Activated CD4-positive, alpha-beta T cell treated with anti-CD3 and anti-CD28 coated beads, Interleukin-2, amount 10 ng/mL, durations not matched to agents 24 days and 14 days (primary cell): Measurements from ENCODE around the gene SLCO4A1. TPM values are rescaled to one million over a fixed set of nuclear protein-coding genes. Genes with fewer than 3 reads are reported as not detected.
"Not testable (repeated sequence)": the region's sequence is repeated elsewhere in the genome, so short reads cannot be mapped to it uniquely, and the experiment has no call there.

Experiments used
- DNase-seq: peaks from one replicate; pipeline ENCODE4 v3.0.0; 2022
- H3K27ac Mint-ChIP-seq: one replicate; pipeline ENCODE4 v1.8.0; 2022; ENCODE audit warnings: mild to moderate bottlenecking, mixed read lengths
- H3K27me3 Mint-ChIP-seq: one replicate; pipeline ENCODE4 v1.8.0; 2022; ENCODE audit warnings: mixed read lengths
- H3K36me3 Mint-ChIP-seq: one replicate; pipeline ENCODE4 v1.8.0; 2022; ENCODE audit warnings: low read depth, mild to moderate bottlenecking, mixed read lengths
- H3K4me1 Mint-ChIP-seq: one replicate; pipeline ENCODE4 v1.8.0; 2021; ENCODE audit warnings: mixed read lengths
- H3K4me3 Mint-ChIP-seq: one replicate; pipeline ENCODE4 v1.8.0; 2022; ENCODE audit warnings: mild to moderate bottlenecking, moderate library complexity, mixed read lengths
- H3K9me3 Mint-ChIP-seq: one replicate; pipeline ENCODE4 v1.8.0; 2021; ENCODE audit warnings: mixed read lengths
- intact Hi-C: fragments of 100-400 bp; cut with micrococcal nuclease; formaldehyde crosslinking; loops from one replicate; pipeline ENCODE4 v1.15.1; 2023
- total RNA-seq: library from RNA; stranded (reverse); gene quantifications from 2 replicates; pipeline ENCODE4 v1.2.3, GENCODE V29; 2022

The SLCO4A1 gene
- total RNA-seq, 1 donor from 2014 or later = 67.3 TPM

DNA sequence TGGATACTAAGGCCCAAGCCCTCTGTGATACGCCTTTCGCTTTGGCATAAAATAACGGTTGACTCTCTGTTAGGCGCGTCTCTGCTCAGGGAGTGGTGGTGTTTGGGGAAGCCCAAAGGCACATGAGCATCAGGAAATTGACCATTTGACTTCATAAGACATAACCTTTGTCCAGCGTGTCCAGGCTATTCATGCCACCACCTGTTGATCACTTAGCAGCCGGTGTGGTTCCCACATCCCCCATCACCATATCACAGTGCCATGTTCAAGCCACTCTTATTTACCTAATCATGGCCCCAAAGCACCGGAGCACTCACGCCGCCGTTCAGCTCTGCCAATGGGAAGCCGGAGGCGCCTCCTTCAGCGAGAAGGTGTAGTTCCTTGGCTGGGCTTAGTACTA lies 27.9 kb downstream of the SLCO4A1 start:
- peaks cover 41% of the 10 kb centered on the region for H3K36me3 Mint-ChIP-seq
- H3K4me3 Mint-ChIP-seq = no peak overlapping the region
- intact Hi-C loops = no loop called here
- no peaks in the 10 kb centered on the region for H3K9me3 Mint-ChIP-seq
- no peak overlapping the region for H3K27ac Mint-ChIP-seq
- peaks cover 3% of the 10 kb centered on the region for H3K4me1 Mint-ChIP-seq
- no peaks in the 10 kb centered on the region for H3K27me3 Mint-ChIP-seq
- DNase-seq = no peak

DNA sequence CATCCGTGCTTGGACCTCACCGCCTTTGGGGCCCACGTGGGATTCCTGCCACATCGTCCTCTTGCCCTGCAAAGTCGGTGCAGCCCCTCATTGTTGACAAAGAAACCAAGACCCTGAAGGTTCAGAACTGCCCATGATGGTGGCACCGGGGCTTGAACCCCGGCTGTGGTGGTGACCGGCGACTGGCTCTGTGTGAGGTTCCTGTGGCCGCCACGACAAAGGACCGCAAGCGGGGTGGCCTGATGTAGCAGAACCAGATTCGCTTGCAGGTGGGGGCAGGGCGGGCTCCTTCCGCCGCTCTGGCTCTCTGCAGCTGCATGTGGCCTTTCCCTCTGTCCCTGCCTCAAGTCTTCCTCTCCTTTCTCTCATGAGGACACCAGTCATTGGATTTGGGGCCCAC lies 28.7 kb downstream of the SLCO4A1 start:
- H3K4me1 Mint-ChIP-seq = peaks cover 3% of the 10 kb centered on the region

DNA sequence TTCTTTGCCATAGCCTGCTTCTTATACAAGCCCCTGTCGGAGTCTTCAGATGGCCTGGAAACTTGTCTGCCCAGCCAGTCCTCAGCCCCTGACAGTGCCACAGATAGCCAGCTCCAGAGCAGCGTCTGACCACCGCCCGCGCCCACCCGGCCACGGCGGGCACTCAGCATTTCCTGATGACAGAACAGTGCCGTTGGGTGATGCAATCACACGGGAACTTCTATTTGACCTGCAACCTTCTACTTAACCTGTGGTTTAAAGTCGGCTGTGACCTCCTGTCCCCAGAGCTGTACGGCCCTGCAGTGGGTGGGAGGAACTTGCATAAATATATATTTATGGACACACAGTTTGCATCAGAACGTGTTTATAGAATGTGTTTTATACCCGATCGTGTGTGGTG lies 29.5 kb downstream of the SLCO4A1 start:
- Mint-ChIP-seq H3K27me3 (no peaks in the 10 kb centered on the region), H3K9me3 (no peaks in the 10 kb centered on the region), H3K4me1 (peaks cover 3% of the 10 kb centered on the region), H3K4me3 (no peak overlapping the region), H3K36me3 (peaks cover 40% of the 10 kb centered on the region), H3K27ac (no peak overlapping the region)
- intact Hi-C loops = no loop called here
- DNase-seq = no peak

More for the DNA sequence above, 28.7 kb downstream of the SLCO4A1 start:
- no peak overlapping the region for H3K4me3 Mint-ChIP-seq
- no peak overlapping the region for H3K27ac Mint-ChIP-seq
- intact Hi-C loops = no loop called here
- no peak for DNase-seq
- no peaks in the 10 kb centered on the region for H3K9me3 Mint-ChIP-seq
- H3K27me3 Mint-ChIP-seq = no peaks in the 10 kb centered on the region
- H3K36me3 Mint-ChIP-seq = peaks cover 41% of the 10 kb centered on the region

DNA sequence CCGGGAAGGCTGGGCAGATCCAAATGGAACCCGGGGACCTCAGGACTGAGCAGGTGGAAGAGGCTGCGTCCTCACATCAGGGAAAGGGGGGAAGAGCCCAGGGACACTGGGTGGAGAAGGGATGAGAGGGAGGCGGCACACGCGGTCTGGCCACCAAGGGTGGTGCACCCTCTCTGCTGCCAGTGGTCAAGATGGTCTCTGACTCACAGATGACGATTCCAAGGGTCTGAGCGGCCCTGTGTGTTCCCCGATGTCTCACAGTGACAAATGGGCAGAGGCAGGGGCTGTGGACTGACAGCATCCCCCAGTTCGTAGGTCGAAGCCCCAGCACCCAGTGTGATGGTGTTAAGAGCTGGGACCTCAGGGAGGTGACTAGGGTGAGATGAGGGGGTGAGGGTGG lies 32.1 kb downstream of the SLCO4A1 start:
- Mint-ChIP-seq H3K4me1 (peaks cover 6% of the 10 kb centered on the region), H3K9me3 (no peaks in the 10 kb centered on the region), H3K4me3 (no peak overlapping the region), H3K36me3 (peaks cover 29% of the 10 kb centered on the region), H3K27me3 (no peaks in the 10 kb centered on the region), H3K27ac (no peak overlapping the region)
- no peak for DNase-seq
- intact Hi-C loops = no loop called here

DNA sequence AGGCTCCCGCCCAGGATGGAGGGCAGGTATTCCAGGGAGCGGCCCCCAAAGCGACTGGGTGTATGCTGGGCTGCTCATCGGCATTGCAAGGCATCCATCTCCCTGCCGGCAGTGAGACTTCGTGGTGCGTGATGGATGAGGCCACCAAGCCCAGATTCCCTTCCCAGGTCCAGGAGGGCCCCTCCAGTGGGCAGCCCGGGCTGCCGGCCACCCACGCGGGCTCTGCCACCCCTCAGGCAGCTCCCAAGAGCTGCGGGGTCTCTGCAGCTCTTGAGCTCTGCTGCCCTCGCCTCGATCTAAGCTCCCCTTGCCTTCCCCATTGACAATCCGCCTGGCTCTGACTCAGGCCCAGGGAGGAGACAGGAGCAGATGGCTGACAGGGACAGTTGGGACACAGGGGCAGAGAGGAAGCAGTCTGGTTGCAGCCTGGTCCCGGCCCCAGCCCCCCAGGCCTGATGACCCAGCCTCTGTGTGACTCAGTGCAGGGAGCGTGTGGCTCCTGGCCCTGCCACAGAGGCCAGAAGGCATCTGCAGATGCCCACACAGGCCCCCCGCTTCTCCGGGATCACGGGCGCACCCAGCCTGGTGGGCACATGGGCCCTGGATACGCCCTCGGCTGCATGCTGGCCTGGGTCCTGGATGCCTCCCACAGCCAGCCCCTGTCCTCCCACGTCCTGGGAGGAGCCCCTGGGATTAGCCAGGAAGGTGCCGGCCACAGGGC lies 33.0 kb downstream of the SLCO4A1 start:
- no peak overlapping the region for H3K27ac Mint-ChIP-seq
- peaks cover 6% of the 10 kb centered on the region for H3K4me1 Mint-ChIP-seq
- intact Hi-C loops = no loop called here
- peaks cover 24% of the 10 kb centered on the region for H3K36me3 Mint-ChIP-seq
- H3K27me3 Mint-ChIP-seq = no peaks in the 10 kb centered on the region
- H3K4me3 Mint-ChIP-seq = no peak overlapping the region
- H3K9me3 Mint-ChIP-seq = no peaks in the 10 kb centered on the region
- DNase-seq = no peak

DNA sequence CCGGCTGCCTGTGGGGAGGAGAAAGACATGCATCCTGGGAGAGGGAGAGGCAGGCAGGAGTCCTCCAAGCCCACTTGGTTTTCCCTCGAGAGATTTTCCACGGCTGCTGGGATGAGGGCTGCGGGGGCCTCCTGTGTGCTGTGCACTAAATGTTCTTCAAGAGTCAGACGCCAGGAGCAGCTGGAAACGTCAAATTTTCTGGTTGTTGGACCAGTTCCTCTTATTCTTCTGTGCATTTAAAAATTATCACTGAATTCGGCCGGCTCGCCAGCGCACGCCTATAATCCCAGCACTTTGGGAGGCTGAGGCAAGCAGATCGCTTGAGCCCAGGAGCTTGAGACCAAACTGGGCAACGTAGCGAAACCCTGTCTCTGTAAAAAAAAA lies 33.6 kb downstream of the SLCO4A1 start:
- no peaks in the 10 kb centered on the region for H3K9me3 Mint-ChIP-seq
- no peak overlapping the region for H3K27ac Mint-ChIP-seq
- H3K27me3 Mint-ChIP-seq = no peaks in the 10 kb centered on the region
- no peak for DNase-seq
- intact Hi-C loops = no loop called here
- no peak overlapping the region for H3K4me3 Mint-ChIP-seq
- H3K36me3 Mint-ChIP-seq = peaks cover 23% of the 10 kb centered on the region
- peaks cover 6% of the 10 kb centered on the region for H3K4me1 Mint-ChIP-seq

DNA sequence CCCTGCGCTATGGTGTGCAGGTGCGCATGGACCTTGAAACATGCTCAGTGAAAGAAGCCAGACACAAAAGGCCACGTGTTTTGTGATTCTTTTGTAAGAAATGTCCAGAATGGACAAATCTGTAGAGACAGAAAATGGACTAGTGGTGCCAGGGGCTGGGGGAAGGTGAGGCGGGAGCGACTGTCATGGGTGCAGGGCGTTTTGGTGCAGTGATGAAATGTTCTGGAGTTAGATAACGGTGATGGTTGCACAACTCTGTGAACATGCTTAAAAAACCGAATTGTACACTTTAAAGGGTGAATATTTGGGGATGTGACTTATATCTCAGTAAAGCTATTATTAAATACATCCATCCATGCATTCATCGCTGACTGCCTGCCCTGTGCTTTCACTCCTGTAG lies 34.7 kb downstream of the SLCO4A1 start:
- Mint-ChIP-seq H3K27me3 (no peaks in the 10 kb centered on the region), H3K9me3 (no peaks in the 10 kb centered on the region)

DNA sequence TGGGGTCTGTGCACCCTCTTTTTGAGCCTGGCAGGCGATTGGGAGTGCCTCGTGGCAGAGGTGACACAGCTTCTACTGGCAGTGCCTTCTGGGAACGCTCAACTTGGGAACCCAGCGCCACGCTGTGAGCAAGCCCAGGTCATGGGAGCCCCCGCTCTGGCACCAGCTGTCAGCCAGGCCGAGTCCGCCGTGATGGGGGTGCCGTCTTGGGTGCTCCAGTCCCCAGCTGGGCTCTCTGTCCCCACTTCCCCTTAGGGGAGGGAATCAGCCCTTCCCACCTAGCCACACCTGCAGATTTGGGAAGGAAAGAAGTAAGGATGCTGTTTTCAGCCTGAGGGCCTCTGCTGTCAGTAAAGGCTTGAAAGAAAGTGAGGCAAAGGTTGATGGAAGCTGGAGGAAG lies 35.4 kb downstream of the SLCO4A1 start:
- DNase-seq = no peak
- H3K36me3 Mint-ChIP-seq = peaks cover 9% of the 10 kb centered on the region
- no peaks in the 10 kb centered on the region for H3K27me3 Mint-ChIP-seq
- H3K27ac Mint-ChIP-seq = no peak overlapping the region
- intact Hi-C loops = no loop called here
- no peak overlapping the region for H3K4me3 Mint-ChIP-seq
- no peaks in the 10 kb centered on the region for H3K9me3 Mint-ChIP-seq
- peaks cover 6% of the 10 kb centered on the region for H3K4me1 Mint-ChIP-seq

More for the DNA sequence above, 34.7 kb downstream of the SLCO4A1 start:
- Mint-ChIP-seq H3K36me3 (peaks cover 15% of the 10 kb centered on the region), H3K4me3 (no peak overlapping the region), H3K4me1 (peaks cover 6% of the 10 kb centered on the region), H3K27ac (no peak overlapping the region)
- intact Hi-C loops = no loop called here
- no peak for DNase-seq

DNA sequence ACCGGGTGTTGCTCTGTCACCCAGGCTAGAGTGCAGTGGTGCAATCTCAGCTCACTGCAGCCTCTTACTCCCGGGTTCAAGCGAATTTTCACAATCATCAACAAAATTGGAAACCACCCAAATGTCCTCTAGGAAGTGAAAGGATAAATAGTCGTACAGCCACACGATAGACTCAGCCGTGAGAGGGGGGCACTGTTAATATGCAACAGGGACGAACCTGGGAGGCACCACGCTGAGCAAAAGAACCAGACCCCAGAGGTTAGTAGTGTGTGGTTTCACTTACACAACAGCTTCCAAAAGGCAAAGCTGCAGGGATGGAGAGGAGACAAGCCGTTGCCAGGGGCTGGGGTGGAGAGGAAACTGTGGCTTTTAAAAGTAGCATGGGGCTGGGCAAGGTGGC lies 36.2 kb downstream of the SLCO4A1 start:
- no peak overlapping the region for H3K27ac Mint-ChIP-seq
- intact Hi-C loops = no loop called here
- no peaks in the 10 kb centered on the region for H3K27me3 Mint-ChIP-seq
- no peak for DNase-seq
- no peak overlapping the region for H3K4me3 Mint-ChIP-seq
- peaks cover 6% of the 10 kb centered on the region for H3K4me1 Mint-ChIP-seq
- peaks cover 6% of the 10 kb centered on the region for H3K36me3 Mint-ChIP-seq
- no peaks in the 10 kb centered on the region for H3K9me3 Mint-ChIP-seq

DNA sequence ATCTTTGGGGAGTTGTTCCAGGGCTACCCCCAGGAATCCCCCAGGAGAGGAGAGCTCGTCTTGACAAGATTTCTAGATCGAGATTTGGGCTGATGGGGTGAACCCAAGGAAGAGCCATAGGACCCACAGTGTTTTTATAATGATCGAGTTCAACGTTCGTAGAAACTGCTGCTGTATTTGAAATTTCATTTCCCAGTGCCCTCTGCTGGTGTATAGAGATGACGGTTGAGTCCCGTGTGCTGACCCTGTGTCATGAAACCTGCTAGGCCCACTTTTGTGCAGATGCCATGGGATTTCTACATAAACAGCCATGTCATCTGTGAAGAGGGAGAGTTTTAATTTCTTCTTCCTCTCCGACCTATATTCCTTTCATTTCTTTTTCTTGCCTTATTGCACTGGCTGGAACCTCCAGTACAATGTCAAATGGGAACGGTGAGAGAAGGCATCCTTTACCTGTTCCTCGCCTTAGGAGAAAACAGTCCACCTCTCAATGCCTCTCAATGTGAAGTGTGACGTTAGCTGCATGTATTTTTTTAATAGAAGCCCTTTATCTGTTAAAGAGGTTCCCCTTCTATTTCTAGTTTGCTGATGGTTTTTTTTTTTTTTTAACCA lies 37.8 kb downstream of the SLCO4A1 start:
- Mint-ChIP-seq H3K27me3 (no peaks in the 10 kb centered on the region), H3K4me3 (no peak overlapping the region), H3K4me1 (peaks cover 6% of the 10 kb centered on the region), H3K36me3 (peaks cover 6% of the 10 kb centered on the region), H3K27ac (no peak overlapping the region), H3K9me3 (no peaks in the 10 kb centered on the region)
- intact Hi-C loops = no loop called here
- DNase-seq = no peak

DNA sequence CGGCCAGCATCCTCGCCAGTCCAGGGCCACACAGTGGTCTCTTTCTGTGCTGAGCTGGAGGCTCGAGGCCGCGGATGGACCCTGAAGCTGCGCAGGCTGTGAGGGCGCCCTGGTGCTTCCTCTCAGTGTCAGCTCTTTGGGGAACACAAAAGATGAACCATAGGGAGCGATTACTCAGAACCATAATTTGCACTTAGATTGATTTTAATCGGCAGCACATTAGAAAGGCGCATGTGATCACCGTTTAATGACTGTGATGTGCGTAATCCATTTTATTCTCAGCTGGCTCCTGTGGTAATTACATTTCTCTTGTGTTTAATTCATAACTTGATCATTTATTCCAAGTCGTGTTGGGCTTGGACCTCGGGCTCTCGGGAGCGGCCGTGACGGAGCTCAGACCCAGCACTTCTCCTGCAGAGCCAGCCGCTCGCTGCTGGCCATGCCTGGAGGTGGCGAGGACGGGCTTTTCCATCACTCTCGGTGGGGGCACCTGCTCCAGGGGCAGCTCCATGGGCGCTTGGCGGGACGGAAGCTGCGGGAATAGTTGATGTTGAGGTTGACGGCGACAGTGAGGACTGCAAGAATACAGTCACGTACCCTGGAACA lies 40.7 kb downstream of the SLCO4A1 start:
- peaks cover 11% of the 10 kb centered on the region for H3K4me1 Mint-ChIP-seq
- no peaks in the 10 kb centered on the region for H3K9me3 Mint-ChIP-seq
- no peak overlapping the region for H3K4me3 Mint-ChIP-seq
- H3K36me3 Mint-ChIP-seq = peaks cover 6% of the 10 kb centered on the region
- DNase-seq = no peak
- no peak overlapping the region for H3K27ac Mint-ChIP-seq
- H3K27me3 Mint-ChIP-seq = peaks cover 5% of the 10 kb centered on the region
- intact Hi-C loops = no loop called here

DNA sequence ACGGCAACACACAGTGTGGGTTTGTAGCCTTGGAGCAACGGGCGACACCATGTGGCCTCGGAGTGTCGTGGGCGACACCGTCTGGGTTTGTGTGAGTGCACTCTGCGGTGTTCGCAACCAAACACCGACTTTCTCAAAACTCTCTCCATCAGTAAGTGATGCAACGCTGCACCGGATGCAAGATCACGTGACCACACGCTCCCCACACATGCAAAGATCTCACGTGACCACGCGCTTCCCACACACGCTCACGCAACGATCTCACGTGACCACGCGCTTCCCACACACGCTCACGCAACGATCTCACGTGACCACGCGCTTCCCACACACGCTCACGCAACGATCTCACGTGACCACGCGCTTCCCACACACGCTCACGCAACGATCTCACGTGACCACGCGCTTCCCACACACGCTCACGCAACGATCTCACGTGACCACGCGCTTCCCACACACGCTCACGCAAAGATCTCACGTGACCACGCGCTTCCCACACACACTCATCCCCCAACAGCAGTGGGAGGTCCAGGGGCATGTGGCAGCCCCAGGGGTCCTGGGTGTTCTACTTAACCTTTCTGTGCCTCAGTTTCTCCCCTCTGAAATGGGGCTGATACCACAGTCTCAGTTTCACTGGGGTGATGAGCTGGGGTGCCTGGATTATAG lies 41.5 kb downstream of the SLCO4A1 start:
- H3K36me3 Mint-ChIP-seq, DNase-seq, H3K27me3 Mint-ChIP-seq, H3K9me3 Mint-ChIP-seq, H3K4me3 Mint-ChIP-seq, H3K4me1 Mint-ChIP-seq, intact Hi-C loops, H3K27ac Mint-ChIP-seq: not testable (repeated sequence)

DNA sequence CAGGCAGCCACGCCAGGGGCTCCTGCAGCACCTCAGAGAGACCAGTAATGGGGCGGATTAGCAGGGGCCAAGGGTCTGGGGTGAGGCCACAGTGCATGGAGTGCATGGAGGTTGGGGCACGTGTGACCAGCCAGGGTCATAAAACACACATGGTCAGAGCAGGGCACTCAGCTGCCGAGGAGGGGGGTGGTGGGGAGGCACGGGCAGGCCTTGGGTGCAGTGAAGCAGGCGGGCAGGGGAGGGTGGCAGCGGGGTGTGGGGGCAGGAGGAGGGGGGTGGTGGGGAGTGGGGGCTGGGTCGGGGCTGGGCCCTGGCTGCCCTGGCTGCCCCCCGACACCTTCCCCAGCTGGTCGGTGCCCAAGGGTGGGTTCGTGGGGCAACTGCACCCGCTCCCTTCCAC lies 42.7 kb downstream of the SLCO4A1 start:
- Mint-ChIP-seq H3K27ac (no peak overlapping the region), H3K36me3 (no peaks in the 10 kb centered on the region), H3K27me3 (peaks cover 5% of the 10 kb centered on the region), H3K4me1 (peaks cover 7% of the 10 kb centered on the region), H3K9me3 (no peaks in the 10 kb centered on the region), H3K4me3 (no peak overlapping the region)
- intact Hi-C loops = no loop called here
- DNase-seq = no peak
